T-helper 9 cell (primary cell): Measurements from ENCODE around the gene TPPP.

Experiments
- DNase-seq: peaks from one replicate; pipeline ENCODE4 v3.0.0-alpha.2; 2020

The TPPP gene

DNA sequence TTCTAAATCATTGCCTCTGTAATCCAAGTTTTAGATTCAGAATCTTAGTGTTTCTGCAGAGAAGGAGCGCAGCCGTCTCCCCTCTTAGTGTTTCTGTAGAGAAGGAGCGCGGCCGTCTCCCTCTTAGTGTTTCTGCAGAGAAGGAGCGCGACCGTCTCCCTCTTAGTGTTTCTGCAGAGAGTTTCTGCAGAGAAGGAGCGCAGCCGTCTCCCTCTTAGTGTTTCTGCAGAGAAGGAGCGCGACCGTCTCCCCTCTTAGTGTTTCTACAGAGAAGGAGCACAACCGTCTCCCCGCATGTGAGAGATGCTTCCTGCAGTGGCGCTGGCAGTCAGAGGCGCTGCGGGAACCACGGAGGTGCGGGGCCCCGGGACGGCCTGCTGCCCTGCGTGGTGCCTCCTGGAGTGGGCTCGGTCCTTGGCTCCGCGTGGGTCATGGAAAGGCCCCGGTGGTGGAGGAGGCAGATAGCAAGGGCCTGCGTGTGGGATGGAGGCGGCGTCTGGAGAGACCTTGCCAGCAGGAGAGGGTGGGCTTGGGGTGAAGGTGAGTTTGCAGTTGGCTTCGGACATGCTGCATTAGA lies 70.1 kb downstream of the TPPP start:
- no peak for DNase-seq

DNA sequence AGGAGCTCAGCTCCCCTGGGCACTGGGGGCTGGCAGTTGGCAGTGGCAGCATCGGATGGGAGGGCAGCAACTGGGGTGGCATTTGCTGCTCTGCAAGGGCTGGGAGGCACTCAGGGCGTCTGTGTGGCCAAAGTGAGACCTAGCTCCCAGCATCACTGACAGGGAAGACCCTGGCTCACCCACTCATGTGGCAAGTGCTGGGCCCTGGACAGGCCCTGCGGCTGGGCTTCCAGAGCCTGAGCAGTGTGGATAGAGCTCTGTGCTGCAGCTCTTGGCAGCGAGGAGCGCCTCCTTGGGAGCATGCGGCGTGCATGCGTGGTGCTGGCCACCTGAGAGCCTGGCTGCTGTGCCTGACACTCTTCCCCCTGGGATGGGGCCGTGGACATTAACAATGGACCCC lies 70.8 kb downstream of the TPPP start:
- DNase-seq, result no peak

DNA sequence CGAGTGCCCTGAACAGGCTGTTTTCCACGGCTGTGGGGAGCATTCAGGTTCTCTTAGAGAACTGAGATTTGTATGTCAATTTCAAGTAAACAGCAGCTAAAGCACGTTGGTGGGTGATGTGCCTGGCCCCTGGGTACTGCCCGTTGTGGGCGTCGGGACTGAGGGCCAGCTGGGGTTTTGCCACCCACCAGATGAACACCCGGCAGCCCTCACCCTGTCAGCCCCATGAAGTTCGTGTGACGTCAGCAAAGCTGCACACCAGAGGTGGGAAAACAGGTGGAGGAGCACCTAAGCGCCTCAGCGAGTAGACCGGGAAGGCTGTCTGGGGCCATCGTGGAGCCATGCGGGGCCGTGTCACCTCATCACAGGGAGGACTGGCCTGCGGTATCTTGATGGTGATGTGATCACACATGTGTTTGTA lies 71.8 kb downstream of the TPPP start:
- DNase-seq, result no peak

DNA sequence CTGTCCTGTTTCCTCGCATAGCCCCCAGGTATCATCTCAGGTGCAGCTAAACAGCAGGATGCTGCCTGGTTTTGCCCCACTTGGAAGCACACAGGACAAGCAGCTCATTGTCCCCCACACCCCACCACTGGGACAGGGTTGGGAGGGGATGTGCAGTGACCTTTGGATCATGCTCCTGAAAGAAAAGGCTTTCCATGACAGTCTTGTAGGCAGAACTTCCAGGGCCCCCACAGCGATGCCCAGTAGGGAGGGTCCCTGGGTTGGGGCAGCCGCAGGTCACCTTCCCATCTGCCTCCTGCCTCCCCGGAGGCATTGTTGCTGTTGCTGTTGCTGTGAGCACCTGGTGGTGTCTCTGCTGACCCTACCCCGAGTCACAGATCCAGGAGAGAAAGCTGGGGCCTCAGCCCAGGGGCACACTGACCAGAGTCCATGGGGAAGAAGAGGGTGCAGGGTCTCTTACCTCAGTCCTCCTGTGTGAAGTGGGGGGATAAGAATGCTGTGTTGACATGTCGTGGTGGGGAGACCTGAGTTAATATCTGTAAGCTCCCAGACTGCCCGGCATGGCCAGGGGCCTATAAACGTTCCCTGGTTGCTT lies 72.5 kb downstream of the TPPP start:
- no peak for DNase-seq

DNA sequence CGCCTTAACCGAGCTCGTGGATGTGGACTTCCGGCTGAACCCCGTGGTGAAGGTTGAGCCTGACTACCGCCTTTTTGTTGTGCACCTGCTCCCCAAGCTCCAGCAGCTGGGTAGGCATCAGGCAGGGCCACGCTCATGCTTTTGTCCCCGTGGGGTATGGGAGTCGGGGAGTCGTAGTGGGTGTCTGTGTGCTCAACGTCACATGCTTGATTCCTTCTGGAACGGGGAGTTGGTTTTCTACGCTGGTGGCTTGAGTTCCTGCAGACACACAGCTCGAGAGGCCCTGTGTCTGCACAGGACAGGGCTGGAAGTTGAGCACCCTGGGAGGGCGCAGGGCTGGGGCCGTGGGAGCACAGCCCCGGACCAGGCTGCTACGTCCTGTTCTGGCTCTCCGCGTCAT lies 73.0 kb downstream of the TPPP start:
- no peak for DNase-seq

DNA sequence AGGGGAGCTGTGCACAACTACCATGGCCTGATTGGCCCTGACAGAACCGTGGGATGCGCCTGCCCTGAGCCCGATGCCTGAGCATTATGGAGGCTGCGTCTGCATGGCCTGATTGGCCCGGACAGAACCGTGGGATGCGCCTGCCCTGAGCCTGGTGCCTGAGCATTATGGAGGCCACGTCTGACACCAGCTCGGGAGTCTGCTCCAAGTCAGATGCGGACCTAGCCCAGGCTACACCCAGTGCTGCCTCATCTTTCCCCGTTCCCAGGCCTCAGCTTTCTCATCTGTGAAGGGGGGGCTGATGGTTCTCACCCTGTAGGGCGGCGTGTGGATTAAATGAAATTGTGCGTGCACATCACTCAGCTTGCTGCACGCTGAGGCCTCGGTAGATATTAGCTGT lies 73.7 kb downstream of the TPPP start:
- DNase-seq, result no peak

DNA sequence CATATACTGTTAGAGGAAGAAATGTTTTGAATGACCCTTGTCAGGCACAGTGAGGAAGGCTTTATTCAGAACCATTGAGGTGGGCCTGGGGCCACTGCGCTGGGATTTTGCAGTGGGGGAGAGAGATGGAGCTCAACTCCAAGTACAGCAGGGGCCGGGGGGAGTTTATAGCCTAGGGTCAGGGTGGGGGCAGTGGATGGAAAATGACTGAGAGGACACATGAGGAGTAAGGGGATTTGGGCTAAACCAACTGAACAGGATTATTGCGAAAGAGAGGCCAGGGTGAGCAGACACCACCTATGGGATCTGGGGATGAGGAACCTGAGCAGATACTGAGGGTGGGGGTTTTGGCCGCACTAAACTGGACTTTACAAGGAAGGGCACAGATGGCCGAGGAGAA lies 74.7 kb downstream of the TPPP start:
- no peak for DNase-seq

DNA sequence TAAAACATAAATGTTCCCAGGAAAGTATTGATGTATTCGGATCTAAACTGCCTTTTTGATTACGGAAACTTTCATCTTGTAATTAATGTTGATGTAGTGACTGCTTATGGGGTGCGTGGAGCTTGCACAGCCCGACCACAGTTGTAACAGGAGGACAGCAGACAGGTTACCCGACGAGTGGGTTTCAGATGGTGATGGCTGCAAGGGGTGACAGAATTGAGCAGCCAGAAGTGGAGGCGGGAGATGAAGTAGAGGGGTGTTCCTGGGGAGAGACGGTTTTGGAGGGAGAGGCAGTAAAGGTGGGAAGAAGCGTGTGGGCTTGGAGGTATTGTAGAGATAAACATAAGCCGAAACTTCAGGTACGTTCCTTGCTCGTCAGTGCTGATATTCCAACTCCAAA lies 75.3 kb downstream of the TPPP start:
- DNase-seq, result no peak

DNA sequence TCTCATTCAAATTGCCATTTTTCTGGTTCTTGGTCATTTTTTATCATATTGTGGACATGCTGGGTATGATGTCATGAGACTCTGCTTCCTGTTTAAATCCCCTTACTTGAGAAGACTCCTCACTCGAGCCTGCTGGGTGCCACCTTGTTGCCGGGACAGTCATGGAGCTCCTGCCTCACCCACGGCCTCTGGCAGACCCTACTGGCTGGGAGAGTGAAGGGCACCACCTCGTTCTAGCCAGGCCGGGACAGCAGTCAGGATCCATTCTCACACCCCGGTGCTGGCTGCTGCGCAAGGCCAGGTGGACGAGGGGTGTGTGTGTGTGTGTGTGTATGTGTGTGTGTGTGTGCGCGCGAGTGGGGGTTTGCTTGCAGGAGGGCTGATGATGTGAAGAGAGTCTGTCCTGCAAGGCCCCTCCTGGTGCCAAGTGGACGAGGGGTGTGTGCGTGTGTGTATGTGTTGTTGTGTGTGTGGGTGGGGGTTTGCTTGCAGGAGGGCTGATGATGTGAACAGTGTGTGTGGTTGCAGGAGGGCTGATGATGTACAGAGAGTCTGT lies 76.6 kb downstream of the TPPP start:
- DNase-seq, result no peak

DNA sequence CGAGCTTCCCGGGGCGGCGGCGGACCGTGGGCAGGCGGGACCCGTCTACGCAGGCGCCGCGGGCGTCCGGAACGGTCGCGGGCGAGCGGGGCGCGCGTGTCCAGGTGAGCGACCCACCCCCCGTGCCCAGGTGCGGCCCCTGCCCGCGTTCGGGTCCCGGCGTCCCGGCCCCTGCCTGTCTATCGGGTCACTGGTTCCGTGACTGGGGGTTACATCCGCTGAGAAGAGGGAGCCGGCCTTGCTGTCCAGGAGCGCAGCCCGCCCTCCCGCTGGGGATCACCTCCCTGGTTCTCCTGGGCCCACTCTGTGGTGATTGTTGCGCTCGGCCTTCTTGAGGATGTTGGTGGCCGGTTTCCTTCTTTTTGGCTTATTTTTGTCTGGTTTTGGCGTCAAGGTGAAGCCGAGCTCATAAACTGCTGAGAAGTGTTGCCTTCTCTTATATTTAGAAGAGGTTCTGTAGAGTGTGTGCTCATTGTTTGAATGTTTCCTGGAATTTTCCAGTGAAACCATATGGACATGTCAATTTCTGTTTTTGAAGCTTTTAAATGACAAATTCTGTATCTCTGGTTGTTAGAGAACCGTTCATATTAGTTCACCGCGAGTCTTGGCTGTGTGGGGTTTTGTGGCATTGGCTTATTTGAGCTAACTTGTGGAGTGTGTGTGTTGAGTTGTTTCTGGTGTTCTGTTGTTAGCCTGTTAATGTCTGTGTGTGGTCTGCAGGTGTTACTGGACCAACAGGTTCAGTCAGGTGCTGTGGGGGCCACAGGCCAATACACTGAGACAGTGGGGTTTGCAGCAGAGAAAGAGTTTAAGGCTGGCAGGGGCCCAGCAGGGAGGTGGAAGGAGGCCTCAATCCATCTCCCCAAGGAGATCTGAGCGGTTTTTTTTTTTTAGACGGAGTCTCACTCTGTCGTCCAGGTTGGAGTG lies 80.4 kb downstream of the TPPP start:
- no peak for DNase-seq

DNA sequence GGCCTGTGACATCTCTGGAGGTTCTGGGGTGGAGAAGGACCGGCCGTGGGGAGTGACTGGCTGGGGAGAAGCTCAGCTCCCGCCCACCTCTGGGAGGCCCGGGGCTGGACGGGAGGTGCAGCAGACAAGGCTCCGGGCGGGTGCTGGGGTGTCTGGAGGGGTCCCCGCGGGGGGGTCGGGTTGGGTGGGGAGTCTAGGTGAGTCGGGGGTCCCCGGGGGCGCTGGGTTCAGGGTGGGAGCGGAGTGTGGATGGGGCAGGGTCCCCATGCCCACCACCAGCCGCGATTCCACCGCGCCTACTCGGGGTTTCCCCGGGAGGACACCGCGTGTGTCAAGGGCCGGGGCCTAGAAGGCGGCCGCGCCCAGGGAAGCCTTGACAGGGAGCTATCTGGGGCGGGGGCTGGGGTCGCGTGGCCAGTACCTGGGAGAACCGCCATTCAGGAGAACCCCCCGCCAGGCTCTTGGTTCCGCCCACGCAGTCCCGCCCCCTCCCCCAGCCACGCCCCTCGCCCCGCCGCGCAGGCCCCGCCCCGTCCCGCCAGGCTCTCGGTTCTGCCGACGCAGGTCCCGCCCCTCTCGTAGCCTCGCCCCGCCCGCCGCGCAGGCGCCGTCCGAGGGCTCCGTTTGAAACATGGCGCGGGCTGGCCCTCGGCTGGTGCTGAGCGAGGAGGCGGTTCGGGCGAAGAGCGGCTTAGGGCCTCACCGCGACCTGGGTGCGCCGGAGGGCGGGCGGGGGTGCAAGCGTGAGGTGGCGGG lies 81.2 kb downstream of the TPPP start, which contains the start of gene CEP72:
Gene CEP72, plus strand, starts transcription at position 610 of the 756 bp plus-strand sequence. Its CDS starts 22 bp downstream, at position 632.
- DNase-seq, result peak; percentile 95

DNA sequence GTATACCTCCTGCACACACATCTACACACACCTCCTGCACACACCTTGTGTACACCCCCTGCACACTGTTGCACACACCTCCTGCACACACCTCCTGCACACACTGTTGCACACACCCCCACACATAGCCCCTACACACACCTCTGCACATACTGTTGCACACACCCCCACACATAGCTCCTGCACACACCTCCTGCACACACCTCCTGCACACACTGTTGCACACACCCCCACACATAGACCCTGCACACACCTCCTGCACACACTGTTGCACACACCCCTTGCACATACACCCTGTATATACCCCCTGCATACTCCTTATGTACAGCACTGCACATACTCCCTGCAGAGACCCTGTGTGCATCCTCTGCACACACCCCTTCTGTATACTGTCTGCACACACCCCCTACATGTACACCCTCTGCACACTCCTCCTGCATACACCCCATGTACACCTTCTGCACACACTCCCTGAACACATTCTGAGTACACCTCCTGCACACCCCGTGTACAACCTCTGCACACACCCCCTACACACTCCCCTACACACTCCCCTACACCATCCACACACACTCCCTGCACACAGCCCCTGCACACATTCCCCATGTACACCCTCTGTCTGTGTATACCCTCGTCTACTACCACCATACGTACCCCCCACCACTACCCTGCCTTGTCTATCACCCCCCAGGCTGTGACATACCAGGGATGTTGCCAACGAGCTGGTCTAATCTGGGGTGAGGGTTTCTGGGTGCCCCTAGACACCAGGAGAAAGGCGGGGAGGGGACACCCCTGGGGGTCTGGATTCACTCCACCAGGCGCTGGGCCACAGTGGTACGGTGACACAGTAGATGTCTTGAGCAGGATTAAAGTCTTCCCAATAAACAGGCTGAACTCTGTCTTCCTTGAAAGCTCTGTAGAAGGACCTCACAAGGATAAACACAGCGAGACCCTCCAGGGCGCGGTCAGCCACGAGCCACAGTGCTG lies 82.1 kb downstream of the TPPP start:
- DNase-seq, result no peak

DNA sequence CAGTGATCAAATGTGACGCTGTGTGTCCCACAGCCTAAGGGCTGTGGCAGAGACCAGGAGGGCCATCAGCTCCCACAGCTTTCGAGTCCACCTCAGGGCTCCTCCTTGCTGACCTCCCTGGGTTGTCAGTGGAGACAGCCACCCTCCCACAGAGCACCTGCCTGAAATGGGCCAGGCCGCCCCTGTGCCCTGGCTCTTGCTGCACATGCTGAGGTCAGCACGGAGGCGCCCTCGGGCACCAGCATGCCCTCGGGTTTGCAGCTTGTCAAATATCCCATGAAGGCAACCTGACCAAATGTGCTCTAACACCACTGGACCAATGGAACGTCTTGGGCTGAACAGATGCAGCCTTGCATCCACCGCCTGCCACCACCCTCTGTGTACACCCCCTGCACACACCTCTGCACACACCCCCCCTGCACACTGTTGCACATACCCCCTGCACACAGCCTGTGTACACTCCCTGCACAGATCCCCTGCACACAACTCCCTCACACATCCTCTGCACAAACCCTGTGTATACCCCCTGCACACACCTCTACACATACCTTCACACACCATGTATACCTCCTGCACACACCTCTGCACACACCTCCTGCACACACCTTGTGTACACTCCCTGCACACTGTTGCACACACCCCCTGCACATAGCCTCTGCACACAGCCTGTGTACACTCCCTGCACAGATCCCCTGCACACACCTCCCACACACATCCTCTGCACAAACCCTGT lies 83.0 kb downstream of the TPPP start:
- no peak for DNase-seq
